GM10847 (cell line): Measurements from ENCODE around the gene RAPGEF1.

Experiments
- POLR2A ChIP-seq: IDR thresholded peaks from 2 replicates; pipeline ENCODE4 v1.6.1; 2011; ENCODE audit not compliant: insufficient read length; ENCODE audit errors: extremely low read depth

RAPGEF1 gene

DNA sequence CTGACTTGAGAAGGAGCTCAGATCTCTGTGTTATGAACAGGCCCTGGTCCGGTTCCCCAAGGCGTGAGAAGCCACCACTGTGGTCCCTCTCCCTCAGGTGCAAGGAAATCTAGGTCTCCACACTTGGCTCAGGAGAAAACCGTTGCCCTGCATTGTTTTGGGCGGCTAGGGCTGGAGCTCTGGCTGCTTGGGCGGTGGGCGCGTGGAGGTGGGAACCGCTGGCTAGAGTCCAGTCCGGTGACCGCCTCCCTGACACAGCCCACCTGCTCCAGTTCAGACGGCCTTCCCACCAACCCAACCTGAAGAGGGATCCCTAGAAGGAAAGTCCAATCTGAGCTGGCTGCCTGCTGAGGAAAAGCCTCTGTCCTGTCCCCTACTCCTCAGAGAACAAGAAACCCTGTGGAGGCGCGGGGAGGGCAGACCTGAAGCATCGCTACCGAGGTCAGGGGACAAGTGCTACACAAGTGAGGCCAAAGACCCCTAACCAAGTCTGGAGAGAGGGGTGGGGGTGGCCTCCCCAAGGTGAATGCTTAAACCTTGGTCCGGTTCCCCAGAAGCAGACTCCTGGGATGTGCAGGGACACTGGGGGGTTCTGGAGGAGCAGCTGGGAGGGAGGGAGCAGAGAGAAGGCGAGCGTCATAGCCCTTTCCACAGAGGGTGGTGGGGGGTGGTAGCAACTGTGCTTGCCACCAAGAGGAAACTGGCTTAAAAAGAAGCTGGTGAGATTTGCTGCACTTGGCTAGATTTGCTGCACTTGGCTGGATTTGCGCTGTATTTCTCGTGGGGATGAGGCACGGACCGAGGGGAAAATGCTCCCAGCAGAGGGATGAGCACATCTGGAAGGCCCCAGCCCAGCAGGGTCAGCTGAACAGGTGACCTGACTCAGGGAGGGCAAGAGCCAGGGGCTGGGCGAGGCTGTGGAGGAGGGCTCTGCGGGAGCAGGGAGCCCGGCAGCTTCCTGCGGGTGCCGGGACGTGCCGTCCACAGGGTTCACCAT, 65.2 kb downstream of the RAPGEF1 start:
- no peak for TF ChIP-seq POLR2A

DNA sequence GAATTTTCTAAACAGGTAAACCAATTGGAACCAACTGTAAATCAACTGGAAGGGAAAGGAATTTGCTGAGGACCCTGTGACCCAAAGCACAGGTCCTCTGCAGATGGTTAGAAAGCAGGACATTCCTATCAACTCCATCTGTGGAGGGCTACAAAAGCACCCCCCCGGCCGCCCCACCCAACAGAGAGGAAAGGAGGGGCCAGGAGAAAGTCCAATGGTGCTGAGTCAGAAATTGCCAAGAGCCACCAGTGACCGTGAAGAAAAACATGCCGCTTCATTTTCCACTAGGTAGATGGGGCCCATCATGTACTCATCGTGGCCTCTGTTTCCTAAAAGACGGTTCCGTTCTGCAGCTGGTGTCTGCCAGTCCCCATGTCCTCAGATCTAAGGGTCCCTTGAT, 66.3 kb downstream of the RAPGEF1 start:
- no peak for TF ChIP-seq POLR2A

DNA sequence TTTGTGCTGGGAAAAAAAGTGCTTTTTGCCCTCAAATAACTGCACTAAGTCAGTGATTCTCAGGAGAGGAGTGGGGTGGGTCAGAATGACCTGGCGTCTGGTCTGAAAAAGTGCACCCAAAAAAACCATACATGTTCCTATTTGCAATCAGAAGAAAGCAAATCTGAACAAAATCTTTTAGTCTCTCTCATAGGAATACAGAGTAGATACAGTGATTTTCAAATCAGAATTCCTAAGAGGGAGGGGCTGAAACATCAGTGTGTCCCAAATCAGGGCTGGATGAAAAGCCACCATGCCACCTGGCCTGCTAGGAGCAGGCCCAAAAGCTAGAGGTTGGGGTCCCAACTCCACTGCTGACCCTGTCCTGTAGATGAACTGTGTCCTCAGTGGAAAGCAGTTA, 66.8 kb downstream of the RAPGEF1 start:
- TF ChIP-seq POLR2A: no peak

DNA sequence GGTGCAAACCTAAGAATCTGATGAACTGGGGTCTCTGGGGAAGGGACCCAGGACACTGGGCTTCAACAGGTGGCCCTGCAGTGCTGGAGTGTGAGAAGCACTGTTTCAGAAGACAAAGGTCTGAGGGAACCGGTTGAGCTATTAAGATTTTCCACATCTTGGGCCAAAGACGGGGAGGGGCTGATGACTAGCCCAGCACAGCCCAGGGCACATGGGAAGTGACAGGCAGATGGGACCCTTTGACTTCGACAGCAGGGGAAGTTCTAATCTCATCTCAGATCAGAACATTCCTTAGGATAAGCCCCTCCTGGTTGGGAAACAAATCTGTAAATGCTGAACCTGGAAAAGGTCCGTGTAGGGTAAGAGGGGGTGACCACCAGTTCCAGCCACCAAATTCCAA, 67.4 kb downstream of the RAPGEF1 start:
- TF ChIP-seq POLR2A: no peak

DNA sequence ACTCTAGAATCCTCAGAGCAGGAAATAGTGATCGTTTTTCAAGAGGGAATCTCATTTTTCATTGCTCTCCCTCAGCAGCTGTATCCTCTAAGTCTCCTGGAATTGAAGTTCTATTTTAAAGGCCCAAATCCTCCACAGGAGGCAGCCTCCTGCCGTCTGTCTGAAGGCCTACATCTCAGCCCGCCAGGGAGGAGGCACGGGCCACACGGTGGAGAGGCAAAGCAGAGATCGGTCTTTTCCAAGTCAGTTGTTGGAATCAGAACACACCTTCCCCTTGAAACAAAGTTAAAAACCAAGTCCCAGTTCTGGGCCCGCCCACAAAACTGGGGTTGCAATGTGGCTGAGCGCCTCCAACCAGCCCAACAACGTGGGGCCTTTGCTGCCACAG, 68.7 kb downstream of the RAPGEF1 start:
- no peak for TF ChIP-seq POLR2A

DNA sequence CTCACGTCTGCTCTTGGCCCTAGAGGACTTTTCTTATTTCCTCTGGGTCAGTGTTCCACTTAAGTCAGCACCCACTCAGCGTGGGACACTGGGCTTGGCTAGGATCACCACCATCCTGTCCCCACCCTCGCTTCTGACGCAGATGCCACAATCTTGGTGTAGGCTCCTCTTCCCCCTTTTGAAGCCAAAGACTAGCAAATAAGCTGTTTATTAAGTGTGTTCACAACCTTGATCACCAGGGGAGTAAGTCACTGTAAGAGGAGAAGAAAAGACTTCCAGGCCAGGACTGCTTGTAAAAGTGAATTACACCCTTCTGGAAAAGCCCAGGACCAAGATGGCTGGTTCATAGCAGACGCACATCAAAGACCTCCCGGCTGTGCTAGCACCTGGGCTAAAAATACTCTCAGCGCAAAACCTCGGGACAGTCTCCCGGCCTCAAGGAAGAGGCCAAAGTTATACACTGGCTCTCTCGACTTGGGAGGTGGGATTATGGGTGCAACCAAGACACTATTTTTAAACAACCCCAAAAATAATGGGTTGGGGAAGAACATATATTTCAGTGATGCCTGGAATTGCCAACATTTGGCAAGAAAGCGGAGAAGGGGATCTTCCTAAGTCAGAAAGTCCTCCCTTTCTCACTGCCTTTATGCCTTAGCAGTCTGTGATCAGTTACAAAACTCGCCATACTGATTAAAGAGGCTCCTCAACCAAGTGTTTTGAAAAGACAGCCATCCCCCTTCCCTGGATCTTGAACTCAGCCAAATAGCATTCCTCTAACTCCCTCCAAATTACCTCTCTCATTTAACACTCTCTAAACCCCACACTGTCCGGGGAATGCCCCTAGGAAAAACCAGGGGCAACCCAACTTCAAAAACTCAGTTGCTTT, 69.4 kb downstream of the RAPGEF1 start:
- TF ChIP-seq POLR2A: no peak

DNA sequence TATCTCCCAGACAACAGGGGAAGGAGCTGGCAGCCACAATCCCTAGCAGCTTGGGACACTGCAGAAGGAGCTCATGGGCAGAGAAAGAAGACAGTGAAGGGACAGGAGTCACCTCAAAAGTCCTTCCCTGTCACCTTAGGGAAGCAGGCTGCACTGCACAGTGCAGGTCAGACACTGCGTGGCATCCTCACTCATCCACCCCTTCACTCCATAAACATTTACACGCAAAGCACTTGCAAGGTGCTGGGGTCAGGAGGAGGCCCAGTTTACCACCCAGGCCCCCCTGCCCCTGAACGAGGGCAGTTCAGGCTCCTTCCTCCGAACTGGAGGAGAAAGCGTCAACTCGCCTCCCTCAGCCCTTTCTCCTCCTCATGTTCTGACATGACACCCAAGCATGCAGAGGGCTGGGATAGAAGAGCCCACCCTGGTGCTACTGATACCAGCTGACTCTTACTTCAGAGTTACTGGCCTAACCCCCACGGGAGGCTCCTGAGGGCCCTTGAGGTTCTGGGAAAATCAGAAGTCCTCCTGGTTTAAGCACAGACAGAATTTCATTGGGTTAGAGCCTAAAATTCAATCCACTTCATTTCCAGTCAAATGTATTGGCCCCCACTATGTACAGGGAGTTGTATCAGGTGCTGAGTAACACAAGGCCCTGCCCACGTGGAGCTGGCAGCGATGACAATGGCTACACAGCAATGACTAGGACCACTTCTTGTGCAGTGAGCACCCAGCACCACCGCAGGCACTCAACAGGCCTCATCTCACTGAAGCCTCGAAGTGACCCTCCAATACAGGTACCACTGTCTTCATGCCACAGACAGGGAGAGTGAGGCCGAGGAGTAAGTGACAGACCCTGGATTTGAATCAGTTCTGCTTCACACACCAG, 70.4 kb downstream of the RAPGEF1 start:
- TF ChIP-seq POLR2A: no peak

DNA sequence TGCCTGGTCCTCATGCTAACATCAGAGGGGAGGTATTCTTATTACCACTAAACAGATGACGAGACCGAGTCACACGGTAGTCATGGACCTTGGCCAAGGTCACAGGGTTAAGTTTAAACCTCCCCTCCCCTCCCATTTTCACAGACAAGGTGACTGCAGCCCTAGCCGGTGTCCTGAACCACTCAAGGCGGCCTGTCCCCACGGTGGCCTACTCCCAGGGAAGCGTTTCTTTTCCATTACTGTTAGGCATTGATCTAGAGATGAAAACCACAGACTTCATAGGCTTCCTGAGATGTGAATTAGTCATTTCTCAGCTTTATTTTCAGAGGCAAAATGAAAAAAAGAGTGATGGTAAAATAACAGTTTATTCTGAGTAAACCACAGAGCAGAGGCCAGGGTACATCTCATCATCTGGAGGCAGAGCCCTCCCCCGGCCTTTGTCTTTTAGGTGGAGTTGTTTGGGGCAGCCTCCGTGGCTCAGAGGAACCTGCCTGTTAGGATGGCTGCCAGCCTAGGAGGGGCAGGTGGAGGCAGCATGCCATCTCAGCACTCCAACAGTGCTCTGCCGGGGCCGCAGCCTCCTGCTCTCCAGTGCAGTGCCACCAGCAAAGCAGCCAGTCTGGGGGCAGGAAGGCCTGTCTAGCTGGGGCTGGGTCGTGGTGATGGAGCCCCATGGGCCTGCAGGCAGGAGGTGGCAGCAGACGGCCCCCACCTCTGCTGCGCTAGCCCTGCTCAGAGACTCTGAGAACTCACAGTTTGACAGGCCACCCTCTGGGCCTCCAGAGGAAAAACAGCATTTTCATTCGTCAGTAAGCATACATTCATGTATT, 71.2 kb downstream of the RAPGEF1 start:
- TF ChIP-seq POLR2A: no peak

DNA sequence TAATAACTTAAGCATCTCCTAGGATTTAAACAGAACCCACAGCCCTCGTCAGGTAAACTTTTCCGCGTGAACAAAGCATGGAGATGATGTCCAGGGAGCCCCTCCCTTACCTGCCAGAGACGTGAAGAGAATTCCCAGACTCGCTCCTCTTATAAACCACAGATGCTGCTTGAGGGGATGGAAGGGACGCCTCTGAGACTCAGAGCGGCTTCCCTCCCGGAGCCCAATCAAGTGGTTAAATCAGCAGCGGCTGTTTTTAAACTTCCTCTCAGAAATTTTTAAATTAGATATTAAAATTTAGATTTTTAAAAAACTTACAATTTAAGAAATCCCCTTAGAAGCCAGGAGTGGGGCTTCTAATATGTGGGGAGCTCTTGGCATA, 71.8 kb downstream of the RAPGEF1 start:
- no peak for TF ChIP-seq POLR2A

DNA sequence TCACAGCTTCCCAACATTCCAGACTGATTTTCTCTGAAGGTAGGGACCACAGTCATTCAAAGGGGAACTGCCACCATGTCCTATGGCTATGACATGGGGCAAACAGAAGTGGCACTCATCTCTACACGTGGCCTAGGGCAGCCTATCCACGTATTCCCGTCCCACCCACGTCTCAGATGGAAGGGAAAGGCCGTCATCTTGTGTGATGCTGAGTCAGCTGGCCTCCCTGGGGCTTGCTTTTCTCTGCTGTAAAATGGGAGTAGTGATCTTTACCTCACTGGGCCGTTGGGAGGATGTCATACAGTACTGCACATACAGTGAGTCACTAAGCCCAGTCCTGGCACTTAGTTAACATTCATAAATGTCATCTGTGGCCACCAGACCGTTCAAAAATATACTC, 72.3 kb downstream of the RAPGEF1 start:
- TF ChIP-seq POLR2A: no peak

DNA sequence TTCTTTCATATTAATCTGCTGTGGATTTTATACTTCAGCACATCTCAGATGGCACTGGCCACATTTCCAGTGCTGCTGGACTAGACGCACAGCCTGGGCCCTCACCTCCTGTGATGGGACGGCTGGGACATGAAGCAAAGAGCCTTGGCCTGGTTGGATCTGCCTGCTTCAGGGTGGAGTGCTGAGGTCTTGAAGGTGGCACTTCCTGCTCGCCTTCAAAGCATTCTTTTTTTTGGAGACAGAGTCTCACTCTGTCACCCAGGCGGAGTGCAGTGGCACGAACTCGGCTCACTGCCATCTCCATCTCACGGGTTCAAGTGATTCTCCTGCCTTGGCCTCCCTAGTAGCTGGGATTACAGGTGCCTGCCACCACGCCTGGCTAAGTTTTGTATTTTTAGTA, 73.1 kb downstream of the RAPGEF1 start:
- no peak for TF ChIP-seq POLR2A

DNA sequence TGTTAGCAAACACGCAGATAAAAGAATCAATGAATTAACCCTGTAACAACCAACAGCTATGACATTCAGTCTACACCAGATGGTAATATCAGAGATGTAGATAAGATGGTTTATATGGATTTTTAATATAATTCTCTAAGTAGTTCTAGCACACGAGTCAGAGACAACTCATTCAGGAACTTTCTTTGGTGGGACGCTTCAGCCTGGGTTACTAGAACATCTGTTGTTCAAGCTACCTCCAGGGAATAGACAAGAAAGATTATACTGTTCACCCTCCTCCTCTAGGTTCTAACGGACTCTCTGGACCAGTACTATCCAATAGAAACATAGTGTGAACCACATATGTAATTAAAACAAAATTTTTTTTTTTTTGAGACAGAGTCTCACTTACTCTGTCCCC, 73.8 kb downstream of the RAPGEF1 start:
- TF ChIP-seq POLR2A: no peak

DNA sequence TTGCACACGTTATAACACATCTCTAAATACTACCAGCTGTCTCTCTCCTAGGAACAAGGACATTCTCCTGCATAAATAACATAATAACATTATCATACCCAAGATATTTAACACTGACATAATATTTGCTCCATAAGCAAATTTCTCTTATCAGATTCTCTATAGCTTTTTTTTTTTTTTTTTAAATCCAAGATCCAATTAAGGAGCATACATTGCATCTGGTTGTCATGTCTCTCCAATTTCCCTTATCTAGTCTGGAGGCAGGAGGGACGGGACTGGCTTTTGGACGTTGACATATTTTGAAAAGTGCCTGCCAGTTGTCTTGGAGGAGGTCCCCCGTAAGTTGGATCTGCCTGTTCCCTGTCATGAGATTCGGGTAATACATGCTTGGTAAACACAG, 76.6 kb downstream of the RAPGEF1 start:
- no peak for TF ChIP-seq POLR2A

DNA sequence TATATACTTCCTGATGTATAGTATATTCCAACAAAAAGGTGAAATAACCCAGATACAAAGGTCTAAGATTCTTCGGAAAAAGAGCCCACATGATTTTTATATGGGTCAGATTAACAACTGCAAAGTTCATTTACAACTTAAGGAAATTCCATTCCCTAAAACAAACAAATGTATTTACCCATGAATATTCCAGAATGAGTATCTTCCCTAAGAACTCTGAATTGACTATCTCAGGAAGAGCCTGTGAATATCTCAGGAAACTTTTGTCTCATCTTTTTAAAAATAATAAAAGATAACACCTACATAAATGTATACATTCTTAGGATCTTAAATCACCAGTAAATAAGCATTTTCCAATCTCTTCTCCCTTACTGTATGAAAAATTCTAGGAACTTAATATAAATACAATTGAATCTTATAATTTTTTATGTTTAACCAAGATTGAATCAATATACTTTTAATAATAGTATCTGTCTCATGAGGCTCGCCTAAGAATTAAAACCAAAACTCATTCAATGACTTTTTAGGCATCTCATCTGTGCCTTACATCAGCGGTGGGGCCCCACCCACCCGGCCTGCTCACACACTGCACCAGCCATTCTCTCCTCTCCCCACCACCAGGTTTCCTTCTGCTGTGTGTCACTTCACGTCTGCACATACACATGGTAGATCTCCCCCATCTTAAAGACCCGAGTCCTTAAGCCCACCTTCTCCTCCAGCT, 78.1 kb downstream of the RAPGEF1 start:
- TF ChIP-seq POLR2A: no peak
